GM20000 (cell line): ENCODE measurements around the gene PECR.
A peak's percentile ranks its signal among the peaks of the same experiment; 100 is the strongest.

Experiments
- DNase-seq: peaks from one replicate; pipeline ENCODE4 v3.0.0; 2012; ENCODE audit warnings: low spot score
- TF ChIP-seq, protein P1 (sequence below): IDR thresholded peaks from 2 replicates; pipeline ENCODE4 v1.5.1; 2012; ENCODE audit warnings: mild to moderate bottlenecking, control low read depth; ENCODE audit errors: extremely low read depth, missing control alignments

PECR gene

DNA sequence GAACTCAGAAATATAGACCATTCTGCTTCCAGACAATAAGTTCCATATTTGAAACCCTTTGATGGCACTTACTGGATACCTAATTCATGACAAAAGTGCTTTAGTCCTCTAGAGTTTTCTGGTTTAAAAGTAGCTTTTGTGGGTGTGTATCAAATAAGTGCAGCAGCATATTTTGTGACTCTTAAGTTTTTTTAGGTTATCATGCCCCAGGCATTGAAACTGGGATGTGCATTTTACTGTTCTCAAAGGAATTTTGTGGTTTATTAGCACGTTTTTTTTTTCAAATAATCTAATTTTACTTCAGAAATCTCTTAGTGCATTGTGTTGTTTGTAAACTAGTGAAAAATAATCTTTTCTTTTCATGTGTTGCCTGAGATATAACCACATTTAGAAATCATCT, 29.0 kb upstream of the PECR start:
- no peak for DNase-seq

DNA sequence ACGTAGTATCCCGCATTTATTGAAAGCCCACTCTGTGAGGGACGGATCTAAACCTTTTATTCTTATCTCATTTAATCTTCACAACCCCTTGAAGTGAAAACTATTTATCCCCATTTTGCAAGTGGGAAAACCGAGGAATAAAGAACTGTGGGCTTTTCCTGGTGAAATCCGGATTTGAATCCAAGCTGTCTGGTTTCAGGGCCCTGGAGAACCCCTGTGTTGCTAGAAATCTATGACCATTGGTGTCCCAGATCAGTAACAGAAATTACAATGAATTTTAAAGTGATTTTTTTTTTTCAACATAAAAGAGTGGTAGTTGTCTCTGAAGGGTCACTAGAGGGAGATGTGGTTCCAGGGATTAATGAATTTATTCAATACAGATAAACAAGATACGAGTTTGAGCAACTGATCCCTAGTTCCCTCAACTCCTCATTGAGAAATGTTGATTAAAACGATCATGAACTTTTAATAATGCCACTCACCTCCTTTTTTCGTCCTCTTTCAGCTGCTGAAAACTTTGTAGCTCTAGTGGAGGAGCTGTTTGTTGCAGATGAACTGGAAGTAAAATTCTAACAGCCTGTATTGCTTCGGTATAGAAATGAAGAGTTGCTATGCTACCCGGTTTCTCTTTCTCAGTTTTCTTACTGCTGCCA, 28.5 kb upstream of the PECR start:
- DNase-seq = no peak
- TF ChIP-seq, protein P1, sequence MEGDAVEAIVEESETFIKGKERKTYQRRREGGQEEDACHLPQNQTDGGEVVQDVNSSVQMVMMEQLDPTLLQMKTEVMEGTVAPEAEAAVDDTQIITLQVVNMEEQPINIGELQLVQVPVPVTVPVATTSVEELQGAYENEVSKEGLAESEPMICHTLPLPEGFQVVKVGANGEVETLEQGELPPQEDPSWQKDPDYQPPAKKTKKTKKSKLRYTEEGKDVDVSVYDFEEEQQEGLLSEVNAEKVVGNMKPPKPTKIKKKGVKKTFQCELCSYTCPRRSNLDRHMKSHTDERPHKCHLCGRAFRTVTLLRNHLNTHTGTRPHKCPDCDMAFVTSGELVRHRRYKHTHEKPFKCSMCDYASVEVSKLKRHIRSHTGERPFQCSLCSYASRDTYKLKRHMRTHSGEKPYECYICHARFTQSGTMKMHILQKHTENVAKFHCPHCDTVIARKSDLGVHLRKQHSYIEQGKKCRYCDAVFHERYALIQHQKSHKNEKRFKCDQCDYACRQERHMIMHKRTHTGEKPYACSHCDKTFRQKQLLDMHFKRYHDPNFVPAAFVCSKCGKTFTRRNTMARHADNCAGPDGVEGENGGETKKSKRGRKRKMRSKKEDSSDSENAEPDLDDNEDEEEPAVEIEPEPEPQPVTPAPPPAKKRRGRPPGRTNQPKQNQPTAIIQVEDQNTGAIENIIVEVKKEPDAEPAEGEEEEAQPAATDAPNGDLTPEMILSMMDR = no peak

More for the DNA sequence above, 29.0 kb upstream of the PECR start:
- TF ChIP-seq, protein P1 = no peak

DNA sequence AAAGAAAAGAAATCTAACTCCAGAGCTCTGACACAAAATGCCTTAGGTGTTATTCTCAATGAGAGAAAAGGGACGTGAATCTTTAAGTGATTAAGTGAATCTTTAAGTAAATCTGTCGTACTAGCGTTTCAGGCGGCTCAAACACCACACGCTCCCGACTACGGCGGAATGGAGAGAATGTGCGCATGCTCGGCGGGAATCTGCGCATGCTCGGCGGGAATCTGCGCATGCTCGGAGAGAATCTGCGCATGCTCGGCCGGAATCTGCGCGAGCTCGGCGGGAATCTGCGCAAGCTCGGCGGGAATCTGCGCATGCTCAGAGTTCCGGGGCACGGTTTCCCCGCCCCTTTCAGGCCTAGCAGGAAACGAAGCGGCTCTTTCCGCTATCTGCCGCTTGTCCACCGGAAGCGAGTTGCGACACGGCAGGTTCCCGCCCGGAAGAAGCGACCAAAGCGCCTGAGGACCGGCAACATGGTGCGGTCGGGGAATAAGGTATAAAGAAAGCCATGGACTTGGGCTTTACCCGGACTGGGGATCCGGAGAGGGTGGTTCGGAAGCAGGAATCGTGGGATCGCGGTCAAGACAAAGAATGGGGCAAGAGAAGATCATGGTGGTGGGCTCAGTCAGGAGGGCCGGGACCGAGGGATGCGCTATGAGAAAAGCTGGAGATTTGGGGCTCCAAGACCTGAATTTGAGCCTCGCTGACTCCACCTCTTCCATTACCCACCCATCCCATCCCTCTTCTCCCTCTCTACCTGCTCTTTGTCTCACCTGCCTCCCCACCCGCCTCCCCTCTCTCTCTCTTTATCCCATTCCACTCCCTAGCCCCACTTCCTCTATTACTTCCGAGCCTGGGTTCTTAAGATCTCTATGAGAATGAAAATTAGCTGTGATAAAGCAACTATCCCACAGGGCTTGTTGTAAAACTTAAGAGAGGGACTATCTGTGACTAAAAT, 27.6 kb upstream of the PECR start, which contains the start of gene XRCC5:
TSS of gene XRCC5 (plus strand) at position 382 of the 955 bp plus-strand sequence. CDS start at position 471, 89 bp downstream.
- TF ChIP-seq, protein P1 = no peak
- peak; percentile 86 for DNase-seq

DNA sequence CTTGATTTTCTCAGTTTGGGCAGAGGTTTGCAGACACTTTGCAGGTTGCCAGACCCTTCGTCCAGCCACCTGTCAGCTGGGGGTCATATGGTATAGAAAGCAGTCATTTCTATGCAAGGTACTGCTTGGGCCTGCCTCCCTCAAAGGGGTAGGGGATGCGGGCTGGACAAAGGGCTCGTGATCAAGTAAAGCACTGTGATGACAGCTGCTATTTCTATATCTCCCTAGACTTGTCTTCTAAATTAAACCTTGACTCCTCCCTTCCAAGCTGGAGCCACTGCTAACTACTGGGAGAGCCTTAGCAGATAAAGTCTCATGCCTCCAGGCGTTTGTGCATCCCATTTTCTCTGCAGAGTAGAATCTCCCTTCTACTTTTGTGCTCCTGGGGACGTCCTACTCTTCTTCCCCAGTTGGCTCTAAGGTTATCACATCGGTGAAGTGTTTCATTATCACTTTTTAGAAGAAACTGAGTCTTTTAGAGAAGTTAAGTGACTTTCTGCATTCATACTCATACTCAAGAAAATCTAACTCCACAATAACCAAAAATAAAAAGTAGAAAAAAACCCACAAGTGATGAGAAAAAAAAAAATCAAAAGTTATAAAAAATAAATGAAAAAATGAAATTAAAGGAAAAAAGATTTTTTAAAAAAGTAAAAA, 26.8 kb upstream of the PECR start:
- no peak for DNase-seq
- TF ChIP-seq, protein P1 = no peak

DNA sequence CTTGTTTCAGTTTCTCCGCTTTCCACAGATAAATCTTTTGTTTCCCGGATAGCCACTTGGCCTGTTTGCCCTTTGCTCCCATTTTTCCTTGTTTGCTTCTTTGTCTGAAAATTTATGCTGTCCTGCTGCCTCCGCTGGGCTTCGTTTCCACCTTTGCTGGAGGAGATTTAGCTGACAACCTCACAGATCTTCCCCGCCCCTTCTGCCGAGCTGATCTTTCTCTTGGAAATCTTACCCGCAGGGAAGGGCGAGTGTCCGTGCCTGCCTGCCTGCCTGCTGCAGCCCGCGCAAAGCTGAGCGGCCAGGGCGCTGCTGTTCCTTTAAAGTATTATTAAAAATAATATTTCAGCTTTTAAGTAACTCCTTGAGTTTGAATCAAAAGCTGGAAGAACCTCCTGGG, 26.2 kb upstream of the PECR start:
- DNase-seq = no peak
- TF ChIP-seq, protein P1 = no peak

DNA sequence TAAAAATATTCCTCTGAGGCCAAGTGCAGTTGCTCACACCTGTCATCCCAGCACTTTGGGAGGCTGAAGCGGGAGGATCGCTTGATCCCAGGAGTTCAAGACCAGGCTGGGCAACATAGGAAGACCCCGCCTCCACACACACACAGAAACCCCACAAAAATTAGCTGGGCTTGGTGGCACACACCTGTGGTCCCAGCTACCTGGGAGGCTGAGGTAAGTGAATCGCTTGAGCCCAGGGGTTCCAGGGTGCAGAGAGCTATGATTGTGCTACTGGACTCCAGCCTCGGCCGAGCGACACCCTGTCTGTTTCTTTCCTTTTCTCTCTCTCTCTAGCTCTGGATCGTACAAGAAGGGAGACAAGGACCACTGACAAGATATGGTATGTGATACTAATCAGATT, 25.7 kb upstream of the PECR start:
- no peak for DNase-seq
- TF ChIP-seq, protein P1 = no peak
